Measurements from ENCODE around the gene KPNB1. TPM values are rescaled to one million over a fixed set of nuclear protein-coding genes. Genes with fewer than 3 reads are reported as not detected.

KPNB1 gene
- total RNA-seq, 1 donor from 2014 or later, result 365 TPM

DNA sequence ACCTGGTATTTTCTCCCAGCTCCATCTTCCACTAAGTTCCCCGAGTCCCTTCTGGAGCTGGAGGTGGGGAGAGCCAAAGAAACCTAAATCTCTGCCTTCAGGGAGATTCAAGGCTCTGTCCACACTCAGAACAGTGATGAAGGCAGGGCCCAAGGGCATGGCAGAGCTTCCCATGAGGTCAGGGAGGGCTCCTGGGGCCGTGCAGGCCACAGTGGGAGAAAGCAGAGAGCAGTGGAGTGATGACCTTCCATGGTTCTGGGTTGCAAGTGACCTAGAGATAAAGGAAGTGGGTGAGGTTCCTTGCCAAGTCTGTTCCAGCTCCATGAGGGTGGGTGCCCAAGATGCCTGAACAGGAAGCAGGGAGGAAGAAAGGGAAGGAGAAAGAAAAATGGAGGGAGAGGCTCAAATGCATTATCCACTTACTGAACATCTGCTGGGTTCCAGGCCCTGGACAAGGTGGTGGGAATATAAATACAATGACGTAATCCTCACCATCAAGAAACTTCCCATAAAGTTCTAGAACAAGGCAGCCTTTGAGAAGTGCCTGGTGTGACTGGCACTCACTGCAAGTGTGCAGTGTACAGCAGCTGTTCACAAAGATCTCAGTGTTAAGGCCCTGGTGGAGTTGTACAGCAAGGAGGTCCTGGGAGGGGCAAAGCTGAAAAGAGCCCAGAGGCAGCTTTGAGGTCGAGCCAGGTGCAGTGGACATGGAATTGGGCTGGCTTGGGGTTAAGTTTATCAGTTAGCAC lies 57.5 kb downstream of the KPNB1 start:
- DNase-seq (no peak), ATAC-seq (ENCODE audit: low read depth) (no peak)
- TF ChIP-seq CTCF (IDR thresholded peaks at IDR 0.05), result no peak
- H3K27ac Mint-ChIP-seq, result no peak overlapping the region
- no peaks in the 10 kb centered on the region for H3K36me3 Mint-ChIP-seq (ENCODE audit: low read depth)
- no peaks in the 10 kb centered on the region for H3K27me3 Mint-ChIP-seq
- H3K4me1 Mint-ChIP-seq, result peaks cover 54% of the 10 kb centered on the region
- ChIA-PET CTCF (interaction anchor here (0.7 kb wide), 1 partner anchor 35 kb away, joined by 3 read pairs; no protein-coding TSS in a partner anchor), POLR2A (interaction anchor here (0.5 to 3.7 kb wide), 4 partner anchors 9 to 75 kb away, joined by 3 to 15 read pairs (median 5); no protein-coding TSS in a partner anchor)
- H3K9me3 Mint-ChIP-seq, result no peaks in the 10 kb centered on the region
- intact Hi-C loops (cut with micrococcal nuclease), result no loop called here
- no peak overlapping the region for H3K4me3 Mint-ChIP-seq

GRCh38 chr17:47707884-47708283 lies 58.2 kb downstream of the KPNB1 start:
- ATAC-seq (ENCODE audit: low read depth) (no peak), DNase-seq (no peak)
- H3K9me3 Mint-ChIP-seq, result no peaks in the 10 kb centered on the region
- H3K4me3 Mint-ChIP-seq, result no peak overlapping the region
- intact Hi-C loops (cut with micrococcal nuclease), result no loop called here
- H3K4me1 Mint-ChIP-seq, result peaks cover 55% of the 10 kb centered on the region
- ChIA-PET POLR2A (no interaction called here), CTCF (interaction anchor here (0.7 kb wide), 1 partner anchor 35 kb away, joined by 3 read pairs; no protein-coding TSS in a partner anchor)
- no peak for TF ChIP-seq CTCF (IDR thresholded peaks at IDR 0.05)
- no peaks in the 10 kb centered on the region for H3K27me3 Mint-ChIP-seq
- no peak overlapping the region for H3K27ac Mint-ChIP-seq
- no peaks in the 10 kb centered on the region for H3K36me3 Mint-ChIP-seq (ENCODE audit: low read depth)

DNA sequence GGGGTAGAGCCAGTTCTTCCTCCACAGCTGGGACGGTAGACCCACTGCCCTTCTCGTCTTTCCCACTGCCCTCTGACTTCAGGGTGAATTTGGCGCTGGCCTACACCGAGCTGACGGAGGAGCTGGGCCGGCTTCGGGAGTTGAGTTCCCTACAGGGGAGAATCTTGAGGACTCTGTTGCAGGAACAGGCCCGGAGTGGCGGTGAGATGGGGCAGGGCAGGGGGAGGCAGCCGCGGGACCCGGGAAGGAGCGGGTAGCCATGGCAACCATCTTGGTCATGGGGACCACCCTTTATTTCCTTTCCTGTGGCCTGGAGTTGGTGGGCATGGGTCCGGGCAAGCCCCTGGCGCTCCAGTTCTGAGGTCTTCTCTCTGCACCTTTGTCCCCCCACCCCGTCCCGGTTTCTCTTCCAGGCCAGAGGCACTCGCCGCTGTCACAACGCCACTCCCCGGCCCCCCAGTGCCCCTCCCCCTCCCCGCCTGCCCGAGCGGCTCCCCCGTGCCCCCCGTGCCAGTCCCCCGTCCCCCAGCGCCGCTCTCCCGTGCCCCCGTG lies 58.7 kb downstream of the KPNB1 start:
- Mint-ChIP-seq H3K4me3 (no peak overlapping the region), H3K4me1 (peaks cover 55% of the 10 kb centered on the region), H3K36me3 (ENCODE audit: low read depth) (no peaks in the 10 kb centered on the region), H3K27ac (no peak overlapping the region), H3K27me3 (no peaks in the 10 kb centered on the region), H3K9me3 (no peaks in the 10 kb centered on the region)
- ChIA-PET POLR2A (no interaction called here), CTCF (interaction anchor here (0.7 kb wide), 1 partner anchor 34 kb away, joined by 3 read pairs; no protein-coding TSS in a partner anchor)
- no peak for DNase-seq
- intact Hi-C loops (cut with micrococcal nuclease), result no loop called here
- no peak for ATAC-seq (ENCODE audit: low read depth)
- TF ChIP-seq CTCF (IDR thresholded peaks at IDR 0.05), result no peak

- no peak overlapping the region for H3K4me3 Mint-ChIP-seq
- no peak overlapping the region for H3K27ac Mint-ChIP-seq
- POLR2A ChIA-PET, result interaction anchor here (0.6 kb wide), 1 partner anchor 294 kb away, joined by 4 read pairs; no protein-coding TSS in a partner anchor
- no peaks in the 10 kb centered on the region for H3K36me3 Mint-ChIP-seq (ENCODE audit: low read depth)
- no peaks in the 10 kb centered on the region for H3K27me3 Mint-ChIP-seq
- ATAC-seq (ENCODE audit: low read depth), result no peak
- CTCF ChIA-PET, result no interaction called here
- intact Hi-C loops (cut with micrococcal nuclease), result no loop called here
- DNase-seq, result no peak
- TF ChIP-seq CTCF (IDR thresholded peaks at IDR 0.05), result no peak
- peaks cover 55% of the 10 kb centered on the region for H3K4me1 Mint-ChIP-seq
- H3K9me3 Mint-ChIP-seq, result no peaks in the 10 kb centered on the region
Observed at GRCh38 chr17:47708864-47709541, 59.3 kb downstream of the KPNB1 start.

- no peaks in the 10 kb centered on the region for H3K36me3 Mint-ChIP-seq (ENCODE audit: low read depth)
- H3K4me1 Mint-ChIP-seq, result peaks cover 55% of the 10 kb centered on the region
- POLR2A ChIA-PET, result interaction anchor here (0.6 kb wide), 1 partner anchor 295 kb away, joined by 4 read pairs; no protein-coding TSS in a partner anchor
- no peak for TF ChIP-seq CTCF (IDR thresholded peaks at IDR 0.05)
- CTCF ChIA-PET, result no interaction called here
- no peak overlapping the region for H3K27ac Mint-ChIP-seq
- no peaks in the 10 kb centered on the region for H3K27me3 Mint-ChIP-seq
- no peak overlapping the region for H3K4me3 Mint-ChIP-seq
- DNase-seq (no peak), ATAC-seq (ENCODE audit: low read depth) (no peak)
- intact Hi-C loops (cut with micrococcal nuclease), result no loop called here
- H3K9me3 Mint-ChIP-seq, result no peaks in the 10 kb centered on the region
Observed at GRCh38 chr17:47709594-47709993, 59.9 kb downstream of the KPNB1 start.

Data from activated B cell treated with CpG ODN at 0.5 μM for 24 hours (primary cell).